ENCODE measurements around the gene SMURF2.

DNA sequence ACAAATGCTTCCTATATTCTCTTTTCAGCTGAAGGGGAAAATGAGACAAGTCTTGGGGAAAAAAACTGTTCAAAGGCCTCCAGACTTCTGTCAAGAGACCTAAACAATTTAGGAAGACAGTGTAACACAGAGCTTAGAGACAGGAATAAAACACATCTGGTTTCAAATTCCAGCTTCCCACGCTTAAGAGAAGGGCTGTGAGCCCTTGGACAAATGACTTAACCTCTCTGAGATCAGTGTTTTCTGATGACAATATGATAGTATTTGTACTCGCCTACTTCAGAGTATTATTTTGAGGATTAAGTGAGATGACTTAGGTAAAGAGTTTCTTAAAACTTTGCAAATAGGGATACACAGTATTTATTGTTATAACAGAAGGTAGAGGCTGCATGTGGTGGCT lies 29.5 kb downstream of the SMURF2 start:
- TF ChIP-seq, protein P1, sequence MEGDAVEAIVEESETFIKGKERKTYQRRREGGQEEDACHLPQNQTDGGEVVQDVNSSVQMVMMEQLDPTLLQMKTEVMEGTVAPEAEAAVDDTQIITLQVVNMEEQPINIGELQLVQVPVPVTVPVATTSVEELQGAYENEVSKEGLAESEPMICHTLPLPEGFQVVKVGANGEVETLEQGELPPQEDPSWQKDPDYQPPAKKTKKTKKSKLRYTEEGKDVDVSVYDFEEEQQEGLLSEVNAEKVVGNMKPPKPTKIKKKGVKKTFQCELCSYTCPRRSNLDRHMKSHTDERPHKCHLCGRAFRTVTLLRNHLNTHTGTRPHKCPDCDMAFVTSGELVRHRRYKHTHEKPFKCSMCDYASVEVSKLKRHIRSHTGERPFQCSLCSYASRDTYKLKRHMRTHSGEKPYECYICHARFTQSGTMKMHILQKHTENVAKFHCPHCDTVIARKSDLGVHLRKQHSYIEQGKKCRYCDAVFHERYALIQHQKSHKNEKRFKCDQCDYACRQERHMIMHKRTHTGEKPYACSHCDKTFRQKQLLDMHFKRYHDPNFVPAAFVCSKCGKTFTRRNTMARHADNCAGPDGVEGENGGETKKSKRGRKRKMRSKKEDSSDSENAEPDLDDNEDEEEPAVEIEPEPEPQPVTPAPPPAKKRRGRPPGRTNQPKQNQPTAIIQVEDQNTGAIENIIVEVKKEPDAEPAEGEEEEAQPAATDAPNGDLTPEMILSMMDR (IDR thresholded peaks at IDR 0.05), result no peak
- no peak for TF ChIP-seq EZH2 (IDR thresholded peaks at IDR 0.05)

Data from neural progenitor cell (in vitro differentiated cells).